Measurements from ENCODE around the gene CSRNP3. TPM values are rescaled to one million over a fixed set of nuclear protein-coding genes. Genes with fewer than 3 reads are reported as not detected.

Gene CSRNP3
- total RNA-seq, 2 donors from 2014 or later: not detected

DNA sequence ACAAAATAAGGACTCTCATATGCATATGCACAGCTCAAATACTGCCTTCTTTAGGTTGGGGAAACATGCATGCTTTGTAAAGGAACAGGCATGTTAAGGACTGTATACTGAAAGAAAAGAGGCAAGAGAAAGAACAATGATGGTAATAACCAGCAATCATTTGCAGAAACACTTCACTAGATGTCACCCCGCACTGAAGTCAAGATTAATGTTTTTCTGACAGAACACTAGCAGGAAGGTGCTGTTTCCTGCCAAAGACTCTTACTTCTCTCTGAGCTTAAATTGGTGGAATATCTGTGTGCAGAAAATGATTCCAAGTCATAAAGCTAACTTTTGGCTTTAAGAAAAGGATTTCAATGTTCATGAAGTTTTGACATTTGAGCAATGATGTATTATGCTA lies 19.3 kb upstream of the CSRNP3 start:
- H3K4me1 Mint-ChIP-seq (ENCODE audit: low read depth in 2 of 2): peaks cover 0 to 22% of the 10 kb centered on the region in 2 donors

DNA sequence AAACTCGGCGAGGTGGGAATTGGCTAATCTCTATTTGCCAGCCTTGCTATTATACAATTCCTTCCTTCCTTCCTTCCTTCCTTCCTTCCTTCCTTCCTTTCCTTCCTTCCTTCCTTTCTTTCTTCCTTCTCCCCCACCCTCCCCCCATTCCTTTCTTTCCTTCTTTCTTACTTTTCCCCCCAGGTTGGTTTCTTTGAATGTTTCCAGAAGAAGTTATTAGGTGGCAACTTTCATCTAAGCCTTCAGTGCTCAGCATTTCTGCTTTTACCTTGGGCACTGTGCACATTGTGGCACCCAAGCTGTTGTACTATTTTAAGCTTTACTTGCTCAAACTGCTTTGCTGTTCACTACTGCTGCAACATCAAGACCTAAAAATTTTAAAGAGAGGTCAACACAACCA lies 17.2 kb upstream of the CSRNP3 start:
- Mint-ChIP-seq H3K4me1 (ENCODE audit: low read depth in 2 of 2) (peaks cover 0 to 19% of the 10 kb centered on the region in 2 donors), H3K9me3 (no peaks in the 10 kb centered on the region), H3K27ac (no peak overlapping the region), H3K27me3 (peaks cover 0 to 11% of the 10 kb centered on the region in 2 donors), H3K36me3 (peaks cover 6% of the 10 kb centered on the region), H3K4me3 (no peak overlapping the region)
- DNase-seq (ENCODE audit: low spot score) (no peak), ATAC-seq (no peak)

More for the DNA sequence above, 19.3 kb upstream of the CSRNP3 start:
- no peak overlapping the region for H3K27ac Mint-ChIP-seq
- ATAC-seq (no peak), DNase-seq (ENCODE audit: low spot score) (no peak)
- H3K27me3 Mint-ChIP-seq: peaks cover 0 to 4% of the 10 kb centered on the region in 2 donors
- no peaks in the 10 kb centered on the region for H3K36me3 Mint-ChIP-seq
- H3K9me3 Mint-ChIP-seq: peaks cover 2% of the 10 kb centered on the region
- H3K4me3 Mint-ChIP-seq: no peak overlapping the region

DNA sequence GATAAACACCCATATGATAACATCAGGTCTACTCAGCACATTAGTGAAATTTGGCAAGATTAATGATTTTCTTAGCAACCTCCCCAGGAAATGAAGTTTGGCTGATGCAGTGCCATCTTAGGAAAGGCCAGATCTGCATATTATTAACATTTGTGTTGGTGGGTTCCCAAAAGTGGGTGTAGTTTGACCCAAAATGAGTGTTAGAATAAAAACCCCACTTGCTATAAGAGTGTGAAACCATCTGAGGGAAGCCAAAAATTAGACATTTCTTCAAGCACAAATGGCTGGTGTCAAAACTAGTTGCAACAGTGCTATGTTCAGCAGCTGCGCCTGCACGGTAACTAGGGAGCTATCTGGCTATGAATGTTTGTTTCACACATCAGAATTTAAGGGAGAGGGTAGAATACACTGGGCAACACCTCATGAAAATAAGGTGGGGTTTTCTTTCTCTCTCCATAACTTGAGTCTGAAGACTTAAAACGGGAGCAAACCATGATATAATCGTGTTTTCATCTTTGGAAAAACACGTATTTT lies 15.9 kb upstream of the CSRNP3 start:
- peaks cover 6% of the 10 kb centered on the region for H3K36me3 Mint-ChIP-seq
- peaks cover 0 to 19% of the 10 kb centered on the region in 2 donors for H3K4me1 Mint-ChIP-seq (ENCODE audit: low read depth in 2 of 2)
- H3K27ac Mint-ChIP-seq: no peak overlapping the region
- no peak overlapping the region for H3K4me3 Mint-ChIP-seq
- ATAC-seq (no peak), DNase-seq (ENCODE audit: low spot score) (no peak)
- no peaks in the 10 kb centered on the region for H3K9me3 Mint-ChIP-seq
- H3K27me3 Mint-ChIP-seq: peaks cover 0 to 11% of the 10 kb centered on the region in 2 donors

DNA sequence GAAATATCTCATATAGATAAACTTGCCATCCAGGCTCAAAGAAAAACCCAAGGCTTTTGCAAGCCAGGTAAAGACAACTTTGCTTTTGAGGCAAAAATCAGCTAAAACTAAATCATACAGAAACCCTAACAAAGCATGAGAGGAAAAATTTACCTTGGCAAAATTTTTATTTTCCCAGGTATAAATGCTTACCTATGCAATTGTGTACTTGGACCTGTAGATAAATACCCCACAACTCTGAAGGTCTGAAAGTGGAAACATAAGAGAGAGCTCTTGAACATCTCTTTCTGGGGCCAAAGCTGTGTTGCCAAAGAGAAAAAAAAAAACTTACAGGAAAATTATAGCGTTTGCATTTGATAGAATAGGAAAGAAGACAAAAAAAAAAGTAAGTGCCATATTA lies 14.6 kb upstream of the CSRNP3 start:
- Mint-ChIP-seq H3K27ac (no peak overlapping the region), H3K36me3 (peaks cover 6% of the 10 kb centered on the region), H3K4me1 (ENCODE audit: low read depth in 2 of 2) (peaks cover 0 to 19% of the 10 kb centered on the region in 2 donors), H3K27me3 (peaks cover 0 to 11% of the 10 kb centered on the region in 2 donors), H3K4me3 (no peak overlapping the region), H3K9me3 (no peaks in the 10 kb centered on the region)
- DNase-seq (ENCODE audit: low spot score): no peak
- no peak for ATAC-seq

DNA sequence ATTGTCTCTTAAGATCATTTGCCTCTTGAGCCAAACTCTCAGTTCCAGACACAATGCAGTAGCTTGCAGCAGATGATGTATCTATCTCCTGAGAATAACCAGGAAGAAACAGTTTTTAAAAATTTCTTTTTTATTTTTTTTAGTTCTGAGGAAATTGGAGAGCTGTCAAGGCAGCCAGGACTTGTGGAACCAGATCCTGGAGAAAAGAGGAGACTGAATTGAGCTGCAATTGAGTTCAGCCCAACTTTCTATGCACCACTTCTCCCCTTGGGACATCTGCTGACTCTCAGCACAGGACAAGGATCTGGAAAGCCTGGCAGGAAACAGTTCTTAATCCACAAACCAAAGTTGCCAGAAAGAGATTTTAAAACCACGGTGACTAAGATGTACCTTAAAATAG lies 13.5 kb upstream of the CSRNP3 start:
- H3K27me3 Mint-ChIP-seq: peaks cover 0 to 11% of the 10 kb centered on the region in 2 donors
- no peaks in the 10 kb centered on the region for H3K9me3 Mint-ChIP-seq
- no peak for DNase-seq (ENCODE audit: low spot score)
- peaks cover 0 to 14% of the 10 kb centered on the region in 2 donors for H3K4me1 Mint-ChIP-seq (ENCODE audit: low read depth in 2 of 2)
- ATAC-seq: no peak
- H3K4me3 Mint-ChIP-seq: no peak overlapping the region
- H3K36me3 Mint-ChIP-seq: peaks cover 6% of the 10 kb centered on the region
- no peak overlapping the region for H3K27ac Mint-ChIP-seq

DNA sequence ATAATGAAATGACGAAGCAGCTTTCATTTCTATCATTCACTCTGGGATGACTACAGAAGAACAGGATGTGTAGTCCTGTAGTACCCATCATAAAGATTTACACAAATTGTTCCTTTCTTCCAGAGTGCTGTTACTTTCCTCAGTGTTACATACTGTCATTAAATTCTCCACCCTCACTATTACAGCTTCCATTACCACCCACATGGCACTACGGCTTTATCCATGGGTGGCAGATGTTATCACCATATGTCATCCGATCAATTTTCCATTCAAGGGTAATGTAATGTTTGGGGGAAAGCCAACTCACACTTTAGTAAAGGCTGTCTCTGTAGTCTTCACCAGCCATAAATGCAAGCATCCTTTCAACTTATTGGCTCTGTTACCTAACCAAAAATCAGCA lies 7.1 kb upstream of the CSRNP3 start:
- Mint-ChIP-seq H3K4me3 (no peak overlapping the region), H3K9me3 (no peaks in the 10 kb centered on the region), H3K27ac (no peak overlapping the region), H3K27me3 (peaks cover 0 to 4% of the 10 kb centered on the region in 2 donors), H3K36me3 (no peaks in the 10 kb centered on the region), H3K4me1 (ENCODE audit: low read depth in 2 of 2) (no peaks in the 10 kb centered on the region)
- DNase-seq (ENCODE audit: low spot score) (no peak), ATAC-seq (no peak)

DNA sequence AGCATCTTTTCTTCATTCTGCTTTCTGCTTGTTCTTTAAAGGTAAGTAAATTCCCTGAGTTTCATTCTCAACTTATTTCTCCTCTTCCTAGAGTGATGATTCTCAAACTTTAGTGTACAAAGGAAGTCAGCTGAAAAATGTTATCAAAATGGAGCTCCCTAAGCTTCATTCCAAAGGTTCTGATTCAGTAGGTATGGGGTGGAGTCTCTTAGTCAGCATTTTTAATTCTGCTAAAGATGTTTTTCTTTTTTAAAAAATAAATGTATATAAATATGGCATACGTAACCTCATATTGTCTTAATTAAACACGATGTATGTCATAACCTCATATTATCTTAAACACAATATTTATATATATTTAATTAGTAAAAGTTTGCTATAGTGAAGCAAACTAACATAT lies 3.1 kb upstream of the CSRNP3 start:
- no peak for DNase-seq (ENCODE audit: low spot score)
- ATAC-seq: no peak
- H3K27ac Mint-ChIP-seq: no peak overlapping the region
- no peak overlapping the region for H3K4me3 Mint-ChIP-seq
- no peaks in the 10 kb centered on the region for H3K4me1 Mint-ChIP-seq (ENCODE audit: low read depth in 2 of 2)
- no peaks in the 10 kb centered on the region for H3K9me3 Mint-ChIP-seq
- peaks cover 0 to 10% of the 10 kb centered on the region in 2 donors for H3K27me3 Mint-ChIP-seq
- H3K36me3 Mint-ChIP-seq: no peaks in the 10 kb centered on the region

DNA sequence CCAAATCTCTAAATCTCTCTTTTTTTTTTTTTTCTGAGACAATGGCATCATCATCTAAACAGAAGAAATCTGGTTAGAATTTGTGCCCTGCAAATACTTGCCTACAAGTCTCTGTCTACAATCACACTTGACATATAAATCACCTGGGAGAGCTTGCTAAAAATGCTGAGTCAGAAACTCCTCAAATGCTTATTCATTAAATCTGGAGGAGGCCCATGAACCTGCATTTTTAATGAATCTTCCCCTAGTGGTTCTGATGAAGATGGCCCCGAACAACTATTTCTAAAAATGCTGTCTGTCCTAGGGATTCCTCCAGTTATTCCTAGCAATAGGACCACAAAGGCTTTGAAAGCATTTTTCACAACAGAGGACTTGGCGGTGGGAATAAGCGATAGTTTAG lies 1.6 kb upstream of the CSRNP3 start:
- H3K4me3 Mint-ChIP-seq: no peak overlapping the region
- peaks cover 2 to 10% of the 10 kb centered on the region in 2 donors for H3K27me3 Mint-ChIP-seq
- H3K27ac Mint-ChIP-seq: no peak overlapping the region
- DNase-seq (ENCODE audit: low spot score) (no peak), ATAC-seq (no peak)
- H3K4me1 Mint-ChIP-seq (ENCODE audit: low read depth in 2 of 2): no peaks in the 10 kb centered on the region
- H3K9me3 Mint-ChIP-seq: no peaks in the 10 kb centered on the region
- H3K36me3 Mint-ChIP-seq: no peaks in the 10 kb centered on the region

DNA sequence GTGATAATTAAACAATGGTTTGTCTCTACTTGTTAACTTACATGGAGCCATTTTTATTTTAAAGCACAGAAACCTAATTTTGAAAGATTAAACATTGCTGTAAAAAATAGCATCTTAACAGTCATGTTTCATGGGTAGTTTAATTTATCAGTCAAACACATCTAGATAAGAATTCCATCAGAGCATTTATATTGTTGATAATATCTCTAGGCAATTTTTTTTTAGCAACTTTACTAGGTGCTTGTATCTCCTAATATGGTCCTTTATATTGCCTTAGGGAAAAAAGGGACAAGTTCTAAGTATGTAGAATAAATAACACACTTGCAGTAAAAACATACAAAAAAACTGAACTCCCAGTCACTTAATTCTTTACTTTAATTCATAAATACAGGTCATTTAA lies 863 bp downstream of the CSRNP3 start:
- ATAC-seq (no peak), DNase-seq (ENCODE audit: low spot score) (no peak)
- no peaks in the 10 kb centered on the region for H3K36me3 Mint-ChIP-seq
- H3K27me3 Mint-ChIP-seq: peaks cover 2 to 6% of the 10 kb centered on the region in 2 donors
- H3K4me1 Mint-ChIP-seq (ENCODE audit: low read depth in 2 of 2): no peaks in the 10 kb centered on the region
- no peak overlapping the region for H3K27ac Mint-ChIP-seq
- H3K9me3 Mint-ChIP-seq: no peaks in the 10 kb centered on the region
- H3K4me3 Mint-ChIP-seq: no peak overlapping the region

DNA sequence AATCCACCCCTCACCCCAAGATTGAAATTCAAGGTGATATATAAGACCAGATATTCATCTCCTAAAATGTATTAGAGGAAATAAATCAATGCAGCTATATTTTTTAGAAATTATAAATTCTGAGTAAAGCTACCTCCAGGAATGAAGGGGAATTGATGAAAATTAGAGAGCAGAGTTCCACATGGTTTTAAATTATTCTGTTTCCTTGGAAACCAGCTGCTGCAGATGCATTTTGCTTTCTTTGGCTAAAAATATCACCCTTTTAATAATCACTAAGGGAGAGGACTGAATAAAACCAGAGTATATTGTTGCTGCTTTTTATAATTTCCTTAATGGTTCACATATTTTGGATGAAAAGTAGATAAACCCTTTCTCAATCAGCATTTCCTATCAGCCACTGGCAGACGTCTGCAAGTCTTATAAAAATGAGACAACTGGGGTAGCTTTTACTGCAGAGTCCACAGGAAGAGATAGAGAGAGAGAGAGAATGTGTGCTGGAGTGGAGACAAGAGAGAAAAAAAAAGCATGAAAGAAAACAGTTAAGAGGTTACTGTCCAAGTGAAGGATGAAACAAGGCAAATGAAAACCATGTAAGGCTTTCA lies 2.0 kb downstream of the CSRNP3 start:
- Mint-ChIP-seq H3K27ac (no peak overlapping the region), H3K36me3 (no peaks in the 10 kb centered on the region), H3K9me3 (no peaks in the 10 kb centered on the region), H3K27me3 (peaks cover 2 to 6% of the 10 kb centered on the region in 2 donors), H3K4me3 (no peak overlapping the region), H3K4me1 (ENCODE audit: low read depth in 2 of 2) (no peaks in the 10 kb centered on the region)
- DNase-seq (ENCODE audit: low spot score): no peak
- ATAC-seq: no peak

DNA sequence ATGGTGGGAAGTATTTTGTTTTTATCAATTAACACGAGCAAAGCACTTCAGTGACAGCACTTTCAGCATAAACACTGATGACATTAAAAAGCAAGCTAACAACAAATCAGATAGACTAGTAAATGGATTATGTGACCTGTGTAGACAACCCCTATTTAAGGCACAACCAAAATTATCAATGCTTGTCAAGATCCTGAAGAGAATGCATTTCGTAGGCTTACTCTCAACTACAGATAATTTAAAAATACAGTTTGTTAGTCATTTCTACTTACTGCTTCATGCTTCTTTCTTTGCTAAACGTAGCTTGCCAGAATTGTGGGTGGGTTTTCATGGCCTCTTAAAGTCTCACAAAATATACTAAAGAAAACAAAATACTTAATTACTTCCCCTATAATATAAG lies 3.4 kb downstream of the CSRNP3 start:
- H3K27ac Mint-ChIP-seq: no peak overlapping the region
- no peak overlapping the region for H3K4me3 Mint-ChIP-seq
- no peak for DNase-seq (ENCODE audit: low spot score)
- H3K36me3 Mint-ChIP-seq: no peaks in the 10 kb centered on the region
- no peaks in the 10 kb centered on the region for H3K4me1 Mint-ChIP-seq (ENCODE audit: low read depth in 2 of 2)
- no peak for ATAC-seq
- H3K9me3 Mint-ChIP-seq: no peaks in the 10 kb centered on the region
- H3K27me3 Mint-ChIP-seq: peaks cover 2 to 6% of the 10 kb centered on the region in 2 donors

DNA sequence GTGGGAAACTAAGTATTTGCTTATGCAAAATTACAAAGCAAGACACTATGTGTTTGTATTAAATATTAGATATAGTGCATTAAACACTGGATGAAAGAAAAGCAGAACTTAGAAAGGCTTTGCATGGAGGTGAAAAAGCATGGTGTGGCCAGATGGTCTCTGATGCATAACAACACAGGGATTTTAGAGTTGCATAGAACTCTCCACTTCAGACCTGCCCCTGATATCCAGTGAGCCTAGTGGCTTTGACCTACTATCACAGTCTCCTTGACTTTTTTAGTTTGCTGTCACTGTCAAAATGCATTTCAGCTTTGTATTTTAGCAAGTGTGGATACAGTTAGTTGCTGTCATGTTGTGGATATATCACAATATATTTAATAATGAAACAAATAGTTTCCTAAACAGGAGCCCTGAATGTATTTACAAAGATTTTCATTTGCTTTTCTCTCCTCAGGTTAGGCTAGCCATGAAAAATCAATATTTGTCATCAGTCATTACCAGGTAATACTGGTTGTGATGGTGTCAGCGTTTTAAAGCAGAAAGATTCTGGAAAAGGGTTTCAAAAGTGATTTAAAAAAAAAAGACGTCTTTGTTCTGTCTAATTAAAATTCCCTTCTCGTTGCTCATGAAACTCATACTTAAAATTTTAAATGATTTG lies 5.2 kb downstream of the CSRNP3 start:
- no peak for DNase-seq (ENCODE audit: low spot score)
- H3K36me3 Mint-ChIP-seq: no peaks in the 10 kb centered on the region
- no peaks in the 10 kb centered on the region for H3K4me1 Mint-ChIP-seq (ENCODE audit: low read depth in 2 of 2)
- no peak overlapping the region for H3K27ac Mint-ChIP-seq
- no peak for ATAC-seq
- no peaks in the 10 kb centered on the region for H3K9me3 Mint-ChIP-seq
- peaks cover 2 to 4% of the 10 kb centered on the region in 2 donors for H3K27me3 Mint-ChIP-seq
- H3K4me3 Mint-ChIP-seq: no peak overlapping the region

DNA sequence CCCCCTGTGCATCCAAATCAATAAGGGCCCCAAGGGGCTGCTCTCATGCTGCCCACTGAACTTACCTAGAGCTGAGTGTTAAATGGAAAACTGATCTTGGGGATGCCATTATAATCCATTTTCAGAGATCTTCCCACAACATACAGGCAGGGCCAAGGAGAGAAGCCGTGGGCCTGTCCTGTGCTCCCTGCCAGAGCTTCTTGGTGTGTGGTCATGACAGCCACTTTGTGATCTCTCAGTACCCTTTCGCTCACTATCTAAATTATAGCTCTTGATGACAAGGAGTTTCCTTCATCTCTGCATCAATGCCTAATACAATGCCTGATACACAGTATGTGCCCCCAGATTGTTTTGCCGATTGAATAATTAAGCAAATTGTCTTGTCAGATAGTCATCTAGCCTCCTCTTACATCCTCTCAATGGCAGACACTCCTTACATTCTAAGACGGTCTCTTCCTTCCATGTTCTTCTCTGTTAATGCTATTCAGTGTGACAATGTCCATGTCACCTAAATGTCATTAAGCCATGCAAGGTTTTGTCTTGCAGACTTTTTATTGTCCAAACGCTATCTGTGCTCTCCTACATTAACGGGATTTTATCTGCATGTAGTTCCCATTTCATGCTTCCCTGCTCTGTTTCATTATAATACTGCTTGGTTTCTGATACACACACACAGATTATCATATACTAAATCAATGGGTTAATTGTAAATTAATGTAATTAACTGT lies 5.9 kb downstream of the CSRNP3 start:
- Mint-ChIP-seq H3K4me3 (no peak overlapping the region), H3K36me3 (no peaks in the 10 kb centered on the region), H3K27ac (no peak overlapping the region), H3K27me3 (peaks cover 2 to 4% of the 10 kb centered on the region in 2 donors), H3K9me3 (no peaks in the 10 kb centered on the region), H3K4me1 (ENCODE audit: low read depth in 2 of 2) (no peaks in the 10 kb centered on the region)
- DNase-seq (ENCODE audit: low spot score) (no peak), ATAC-seq (no peak)

DNA sequence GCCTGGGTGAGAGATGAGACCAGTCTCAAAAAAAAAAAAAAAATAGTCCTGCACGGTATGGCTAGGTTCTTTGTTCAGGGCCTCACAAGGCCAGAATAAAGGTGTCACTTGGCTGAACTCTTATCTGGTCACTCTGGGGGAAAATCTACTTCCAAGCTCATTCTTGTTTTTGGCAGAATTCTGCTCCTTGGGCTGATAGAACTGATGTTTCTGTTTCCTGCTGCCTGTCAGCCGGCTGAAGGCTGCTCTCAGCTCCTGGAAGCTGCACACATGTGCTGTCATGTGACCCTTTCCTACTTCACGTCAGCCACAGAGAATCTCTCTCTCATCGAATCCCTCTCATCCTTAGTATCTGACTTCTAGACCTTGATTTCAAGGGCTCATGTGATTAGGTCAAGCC lies 10.4 kb downstream of the CSRNP3 start:
- peaks cover 0 to 4% of the 10 kb centered on the region in 2 donors for H3K27me3 Mint-ChIP-seq
- ATAC-seq (no peak), DNase-seq (ENCODE audit: low spot score) (no peak)
- H3K4me1 Mint-ChIP-seq (ENCODE audit: low read depth in 2 of 2): no peaks in the 10 kb centered on the region
- H3K36me3 Mint-ChIP-seq: no peaks in the 10 kb centered on the region
- H3K9me3 Mint-ChIP-seq: no peaks in the 10 kb centered on the region
- H3K27ac Mint-ChIP-seq: no peak overlapping the region
- no peak overlapping the region for H3K4me3 Mint-ChIP-seq

Measured in natural killer cell treated with Interleukin-12 subunit alpha and Interleukin-12 subunit beta and Interleukin-15 and Interleukin-18, amount 100 ng/mL, for 72 hours (primary cell).